ENCODE data around the gene FAM117A.

FAM117A gene

DNA sequence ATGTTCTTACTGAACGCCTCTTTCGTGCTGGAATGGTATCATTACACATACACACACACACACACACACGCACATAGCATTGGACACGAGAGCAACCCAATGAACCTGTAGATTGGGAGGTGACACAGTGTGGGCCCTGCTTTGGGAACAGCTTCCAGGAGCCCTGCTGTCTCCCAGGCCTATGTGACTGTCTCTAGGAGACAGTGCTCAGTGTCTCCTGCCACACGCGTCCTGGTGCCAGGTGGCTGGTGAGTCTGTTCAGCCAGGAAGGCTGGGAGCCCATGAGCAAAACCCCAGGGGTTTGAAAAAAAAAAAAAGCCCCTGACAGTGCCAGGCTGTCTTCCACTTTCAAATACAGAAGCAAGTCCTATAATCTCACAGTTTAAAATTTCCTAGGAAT lies 83.6 kb downstream of the FAM117A start:
- TF ChIP-seq RAD21 (IDR thresholded peaks at IDR 0.05; ENCODE audit: low read depth) (no peak), TCF12 (IDR thresholded peaks at IDR 0.05; ENCODE audit: low read depth) (no peak), TEAD4 (IDR thresholded peaks at IDR 0.05) (no peak), EGR1 (IDR thresholded peaks at IDR 0.05) (no peak), TAF1 (IDR thresholded peaks at IDR 0.05; ENCODE audit: low read depth) (no peak), FOXM1 (IDR thresholded peaks at IDR 0.05; ENCODE audit: borderline replicate concordance, low read depth) (no peak), YY1 (IDR thresholded peaks at IDR 0.05; ENCODE audit: low read depth) (no peak), CREB1 (IDR thresholded peaks at IDR 0.05; ENCODE audit: low read depth) (no peak), EP300 (IDR thresholded peaks at IDR 0.05; ENCODE audit: borderline replicate concordance) (no peak)
- TF ChIP-seq, protein P1, sequence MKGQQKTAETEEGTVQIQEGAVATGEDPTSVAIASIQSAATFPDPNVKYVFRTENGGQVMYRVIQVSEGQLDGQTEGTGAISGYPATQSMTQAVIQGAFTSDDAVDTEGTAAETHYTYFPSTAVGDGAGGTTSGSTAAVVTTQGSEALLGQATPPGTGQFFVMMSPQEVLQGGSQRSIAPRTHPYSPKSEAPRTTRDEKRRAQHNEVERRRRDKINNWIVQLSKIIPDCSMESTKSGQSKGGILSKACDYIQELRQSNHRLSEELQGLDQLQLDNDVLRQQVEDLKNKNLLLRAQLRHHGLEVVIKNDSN (IDR thresholded peaks at IDR 0.05): no peak
- TF ChIP-seq, protein P2, sequence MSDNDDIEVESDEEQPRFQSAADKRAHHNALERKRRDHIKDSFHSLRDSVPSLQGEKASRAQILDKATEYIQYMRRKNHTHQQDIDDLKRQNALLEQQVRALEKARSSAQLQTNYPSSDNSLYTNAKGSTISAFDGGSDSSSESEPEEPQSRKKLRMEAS (IDR thresholded peaks at IDR 0.05): no peak
- TF ChIP-seq, protein P3, sequence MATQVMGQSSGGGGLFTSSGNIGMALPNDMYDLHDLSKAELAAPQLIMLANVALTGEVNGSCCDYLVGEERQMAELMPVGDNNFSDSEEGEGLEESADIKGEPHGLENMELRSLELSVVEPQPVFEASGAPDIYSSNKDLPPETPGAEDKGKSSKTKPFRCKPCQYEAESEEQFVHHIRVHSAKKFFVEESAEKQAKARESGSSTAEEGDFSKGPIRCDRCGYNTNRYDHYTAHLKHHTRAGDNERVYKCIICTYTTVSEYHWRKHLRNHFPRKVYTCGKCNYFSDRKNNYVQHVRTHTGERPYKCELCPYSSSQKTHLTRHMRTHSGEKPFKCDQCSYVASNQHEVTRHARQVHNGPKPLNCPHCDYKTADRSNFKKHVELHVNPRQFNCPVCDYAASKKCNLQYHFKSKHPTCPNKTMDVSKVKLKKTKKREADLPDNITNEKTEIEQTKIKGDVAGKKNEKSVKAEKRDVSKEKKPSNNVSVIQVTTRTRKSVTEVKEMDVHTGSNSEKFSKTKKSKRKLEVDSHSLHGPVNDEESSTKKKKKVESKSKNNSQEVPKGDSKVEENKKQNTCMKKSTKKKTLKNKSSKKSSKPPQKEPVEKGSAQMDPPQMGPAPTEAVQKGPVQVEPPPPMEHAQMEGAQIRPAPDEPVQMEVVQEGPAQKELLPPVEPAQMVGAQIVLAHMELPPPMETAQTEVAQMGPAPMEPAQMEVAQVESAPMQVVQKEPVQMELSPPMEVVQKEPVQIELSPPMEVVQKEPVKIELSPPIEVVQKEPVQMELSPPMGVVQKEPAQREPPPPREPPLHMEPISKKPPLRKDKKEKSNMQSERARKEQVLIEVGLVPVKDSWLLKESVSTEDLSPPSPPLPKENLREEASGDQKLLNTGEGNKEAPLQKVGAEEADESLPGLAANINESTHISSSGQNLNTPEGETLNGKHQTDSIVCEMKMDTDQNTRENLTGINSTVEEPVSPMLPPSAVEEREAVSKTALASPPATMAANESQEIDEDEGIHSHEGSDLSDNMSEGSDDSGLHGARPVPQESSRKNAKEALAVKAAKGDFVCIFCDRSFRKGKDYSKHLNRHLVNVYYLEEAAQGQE (IDR thresholded peaks at IDR 0.05; ENCODE audit: low read depth): no peak

DNA sequence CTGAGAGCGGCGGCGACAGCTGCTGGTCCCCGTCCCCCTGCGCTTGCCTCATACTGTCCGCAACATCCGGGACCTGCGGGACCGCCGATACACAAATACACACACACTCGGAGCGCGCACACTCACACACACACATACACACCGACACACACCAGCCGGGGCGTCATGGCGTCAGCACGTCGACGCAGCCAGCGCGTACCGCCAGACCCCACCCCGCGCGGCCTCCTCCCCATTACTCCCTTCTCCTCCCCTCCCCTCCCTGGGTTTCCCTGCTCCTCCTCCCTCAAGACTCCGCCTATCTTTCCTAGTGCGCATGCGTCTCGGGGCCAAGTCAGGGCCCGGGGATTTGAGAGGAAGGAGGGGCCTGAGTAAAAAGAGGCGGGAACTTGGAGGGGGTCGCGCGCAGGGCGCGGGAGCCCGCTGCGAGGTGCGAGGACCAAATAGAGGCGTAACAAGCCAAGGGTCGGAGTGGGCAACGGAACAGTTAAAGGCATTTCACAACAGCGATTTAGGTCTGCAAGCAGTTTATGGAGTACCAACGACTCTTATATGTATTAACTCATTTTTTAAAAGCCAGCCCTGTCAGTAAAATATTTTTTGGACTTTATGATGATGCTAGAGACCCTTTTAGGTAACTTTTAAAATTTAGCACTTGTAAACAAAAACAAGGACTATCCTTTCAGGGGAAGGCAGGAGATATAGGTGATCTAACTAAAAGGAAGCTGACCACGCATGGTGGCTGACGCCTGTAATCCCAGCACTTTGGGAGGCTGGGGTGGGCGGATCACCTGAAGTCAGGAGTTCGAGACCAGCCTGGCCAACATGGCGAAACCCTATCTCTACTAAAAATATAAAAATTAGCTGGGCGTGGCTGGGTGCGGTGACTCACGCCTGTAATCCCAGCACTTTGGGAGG lies 85.7 kb downstream of the FAM117A start, which contains the start of gene SPOP:
TSS of gene SPOP (minus strand) at position 165 of the 915 bp plus-strand sequence. CDS start 55,287 bp downstream, outside the sequence.
- no peak for TF ChIP-seq TEAD4 (IDR thresholded peaks at IDR 0.05)
- peak; percentile 31; the same call in 1 of the 2 replicates for TF ChIP-seq TAF1 (IDR thresholded peaks at IDR 0.05; ENCODE audit: low read depth)
- peak; percentile 50; the same call in 1 of the 2 replicates for TF ChIP-seq TCF12 (IDR thresholded peaks at IDR 0.05; ENCODE audit: low read depth)
- no peak for TF ChIP-seq EP300 (IDR thresholded peaks at IDR 0.05; ENCODE audit: borderline replicate concordance)
- TF ChIP-seq, protein P2 (IDR thresholded peaks at IDR 0.05): peak; percentile 100
- TF ChIP-seq NFIC (IDR thresholded peaks at IDR 0.05): 0 out of 2 replicates have a peak, but pooled peaks have one; percentile 10
- TF ChIP-seq FOXM1 (IDR thresholded peaks at IDR 0.05; ENCODE audit: borderline replicate concordance, low read depth): no peak
- peak; percentile 72 for TF ChIP-seq CREB1 (IDR thresholded peaks at IDR 0.05; ENCODE audit: low read depth)
- no peak for TF ChIP-seq CEBPB (IDR thresholded peaks at IDR 0.05)
- peak; percentile 86; the same call in 1 of the 2 replicates for TF ChIP-seq ZBTB7A (IDR thresholded peaks at IDR 0.05; ENCODE audit: low read depth)

DNA sequence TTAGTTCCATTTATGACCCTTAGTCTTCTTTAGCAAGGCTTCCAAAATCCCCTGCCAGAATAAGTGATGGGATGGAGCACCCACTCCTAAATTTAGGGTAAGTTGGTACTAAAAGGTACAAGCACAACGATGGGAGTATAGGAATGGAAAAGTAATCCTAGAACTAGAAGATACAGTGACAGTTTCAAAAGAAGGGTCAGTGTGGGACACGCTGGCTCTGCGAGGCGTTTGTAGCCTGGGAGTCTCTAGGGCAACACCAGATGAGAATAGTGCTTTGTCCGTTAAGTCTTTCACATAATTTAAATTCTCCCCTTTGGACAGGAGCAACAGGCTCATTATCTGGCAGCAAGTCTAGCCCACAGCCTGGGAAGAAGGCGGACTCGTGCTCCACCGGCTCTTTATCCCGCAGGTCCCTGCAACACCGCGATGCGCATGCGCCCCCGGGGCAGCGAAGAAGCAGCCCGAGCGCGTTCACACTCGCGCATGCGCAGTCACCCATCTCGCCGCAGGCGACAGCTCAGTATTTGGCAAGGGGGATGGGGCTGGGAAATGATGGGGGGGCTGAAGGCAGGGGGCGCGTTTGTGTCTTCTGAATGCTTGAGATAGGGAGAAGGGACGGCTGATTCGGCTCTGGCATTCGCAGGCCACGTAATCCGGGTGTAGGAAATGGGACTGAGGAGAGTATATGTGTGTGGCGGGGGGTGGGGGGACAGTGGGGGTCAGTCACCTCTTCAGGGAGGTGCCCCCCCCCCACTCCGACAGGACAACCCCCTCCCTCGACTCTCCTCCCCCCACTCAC lies 86.6 kb downstream of the FAM117A start:
- TF ChIP-seq RAD21 (IDR thresholded peaks at IDR 0.05; ENCODE audit: low read depth): no peak
- no peak for TF ChIP-seq FOXM1 (IDR thresholded peaks at IDR 0.05; ENCODE audit: borderline replicate concordance, low read depth)
- TF ChIP-seq ZBTB7A (IDR thresholded peaks at IDR 0.05; ENCODE audit: low read depth): no peak; the same call in 1 of the 2 replicates
- no peak for TF ChIP-seq NFIC (IDR thresholded peaks at IDR 0.05)
- TF ChIP-seq, protein P2 (IDR thresholded peaks at IDR 0.05): peak; percentile 60; the same call in 1 of the 2 replicates
- TF ChIP-seq EGR1 (IDR thresholded peaks at IDR 0.05): no peak
- TF ChIP-seq, protein P1 (IDR thresholded peaks at IDR 0.05): no peak
- TF ChIP-seq CEBPB (IDR thresholded peaks at IDR 0.05): no peak
- TF ChIP-seq EP300 (IDR thresholded peaks at IDR 0.05; ENCODE audit: borderline replicate concordance): no peak
- TF ChIP-seq TCF12 (IDR thresholded peaks at IDR 0.05; ENCODE audit: low read depth): no peak; the same call in 1 of the 2 replicates
- TF ChIP-seq CREB1 (IDR thresholded peaks at IDR 0.05; ENCODE audit: low read depth): no peak
- TF ChIP-seq, protein P3 (IDR thresholded peaks at IDR 0.05; ENCODE audit: low read depth): no peak
- no peak for TF ChIP-seq TEAD4 (IDR thresholded peaks at IDR 0.05)
- no peak for TF ChIP-seq YY1 (IDR thresholded peaks at IDR 0.05; ENCODE audit: low read depth)
- peak; percentile 45 for TF ChIP-seq TAF1 (IDR thresholded peaks at IDR 0.05; ENCODE audit: low read depth)

DNA sequence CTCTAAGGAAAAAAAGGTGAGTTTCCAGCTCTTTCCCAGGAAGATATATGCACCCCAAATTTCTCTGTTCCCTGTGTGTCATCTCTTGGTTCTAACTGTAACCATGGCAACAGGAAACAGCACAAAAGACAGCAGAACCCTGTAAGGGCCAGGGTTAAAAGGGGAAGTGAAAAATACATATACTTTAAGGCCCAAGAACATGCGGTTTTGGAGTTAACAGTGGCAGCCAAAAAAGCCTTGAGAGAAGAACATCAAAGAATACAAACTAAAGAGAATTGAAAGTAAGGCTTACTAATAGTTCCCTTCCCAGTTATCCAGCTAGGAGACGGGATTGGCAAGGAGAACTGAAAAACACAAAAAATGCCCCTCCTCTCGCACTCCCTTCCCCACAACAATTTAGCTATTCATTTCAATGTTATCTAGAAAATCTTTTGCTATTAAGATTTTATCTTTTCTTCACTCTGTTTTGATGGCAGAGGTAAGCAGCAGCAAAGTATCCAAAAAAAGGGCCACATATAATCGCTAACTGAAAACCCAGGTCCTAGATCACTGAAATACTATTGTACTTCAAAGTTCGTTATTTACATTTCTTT lies 87.6 kb downstream of the FAM117A start:
- TF ChIP-seq TCF12 (IDR thresholded peaks at IDR 0.05; ENCODE audit: low read depth) (no peak), NFIC (IDR thresholded peaks at IDR 0.05) (no peak), YY1 (IDR thresholded peaks at IDR 0.05; ENCODE audit: low read depth) (no peak), FOXM1 (IDR thresholded peaks at IDR 0.05; ENCODE audit: borderline replicate concordance, low read depth) (no peak), EP300 (IDR thresholded peaks at IDR 0.05; ENCODE audit: borderline replicate concordance) (no peak), CREB1 (IDR thresholded peaks at IDR 0.05; ENCODE audit: low read depth) (no peak), CEBPB (IDR thresholded peaks at IDR 0.05) (no peak), RAD21 (IDR thresholded peaks at IDR 0.05; ENCODE audit: low read depth) (no peak), ZBTB7A (IDR thresholded peaks at IDR 0.05; ENCODE audit: low read depth) (no peak), TAF1 (IDR thresholded peaks at IDR 0.05; ENCODE audit: low read depth) (no peak), EGR1 (IDR thresholded peaks at IDR 0.05) (no peak), TEAD4 (IDR thresholded peaks at IDR 0.05) (no peak)
- TF ChIP-seq, protein P3 (IDR thresholded peaks at IDR 0.05; ENCODE audit: low read depth): no peak
- TF ChIP-seq, protein P2 (IDR thresholded peaks at IDR 0.05): no peak
